WTC11 (cell line): ENCODE results near the gene ZNF438. TPM values are rescaled to one million over a fixed set of nuclear protein-coding genes. Genes with fewer than 3 reads are reported as not detected.

ENCODE experiments used
- ATAC-seq: fragments of 200-7000 bp; cut with Tn5 transposase; 2 replicates; pipeline ENCODE4 v1.10.0; 2021; ENCODE audit warnings: mild to moderate bottlenecking, moderate library complexity
- CTCF ChIA-PET: fragments of 300-600 bp; sonication (Branson Sonifier 250); formaldehyde crosslinking; loops from one replicate; lab custom pipeline; 2021; ENCODE audit warnings: antibody characterized with exemption; lab: Charles Lee
- POLR2A ChIA-PET: fragments of 350-600 bp; sonication (Branson Sonifier 250); formaldehyde crosslinking; loops from one replicate; lab custom pipeline; 2021; ENCODE audit warnings: antibody characterized with exemption; lab: Charles Lee
- DNase-seq: peaks from one replicate; pipeline ENCODE4 v3.0.0; 2021; ENCODE audit warnings: low spot score
- H3K27ac Mint-ChIP-seq: 2 replicates; pipeline ENCODE4 v1.8.0; 2021; ENCODE audit warnings: mixed read lengths
- H3K27me3 Mint-ChIP-seq: 2 replicates; pipeline ENCODE4 v1.8.0; 2021; ENCODE audit warnings: low read depth, mild to moderate bottlenecking, moderate library complexity, mixed read lengths
- H3K36me3 Mint-ChIP-seq: 2 replicates; pipeline ENCODE4 v1.8.0; 2021; ENCODE audit warnings: mixed read lengths
- H3K4me1 Mint-ChIP-seq: 2 replicates; pipeline ENCODE4 v1.8.0; 2022; ENCODE audit warnings: mixed read lengths
- H3K4me3 Mint-ChIP-seq: 2 replicates; pipeline ENCODE4 v1.8.0; 2021; ENCODE audit warnings: mild to moderate bottlenecking, moderate library complexity, mixed read lengths
- H3K9me3 Mint-ChIP-seq: 2 replicates; pipeline ENCODE4 v1.8.0; 2021; ENCODE audit warnings: mixed read lengths
- ATF1 ChIP-seq: sonication (generic); formaldehyde crosslinking; IDR thresholded peaks from 2 replicates; pipeline ENCODE4 v1.8.1; 2023; ENCODE audit warnings: mild to moderate bottlenecking, moderate library complexity, missing genetic modification reagents
- CBFB ChIP-seq: sonication (generic); formaldehyde crosslinking; IDR thresholded peaks from 2 replicates; pipeline ENCODE4 v1.8.1; 2022; ENCODE audit warnings: mild to moderate bottlenecking, low read depth, missing genetic modification reagents
- EMX1 ChIP-seq: fragments of 250-450 bp; sonication (Bioruptor Pico); IDR thresholded peaks from 2 replicates; pipeline ENCODE4 v1.8.0; 2021; ENCODE audit warnings: mild to moderate bottlenecking
- FOXP1 ChIP-seq: sonication (generic); formaldehyde crosslinking; IDR thresholded peaks from 2 replicates; pipeline ENCODE4 v1.8.0; 2022; ENCODE audit warnings: missing genetic modification reagents, mild to moderate bottlenecking, moderate library complexity, borderline replicate concordance
- GRHL2 ChIP-seq: fragments of 250-450 bp; sonication (Bioruptor Pico); IDR thresholded peaks from 2 replicates; pipeline ENCODE4 v1.8.0; 2022; ENCODE audit warnings: mild to moderate bottlenecking, moderate library complexity; ENCODE audit not compliant: insufficient replicate concordance, severe bottlenecking
- GTF2I ChIP-seq: fragments of 250-450 bp; sonication (Bioruptor Pico); conservative IDR thresholded peaks from 2 replicates; pipeline ENCODE4 v1.4.0; 2021; ENCODE audit warnings: mild to moderate bottlenecking
- KAT7 ChIP-seq: sonication (generic); formaldehyde crosslinking; IDR thresholded peaks from 2 replicates; pipeline ENCODE4 v1.8.1; 2023; ENCODE audit warnings: missing genetic modification reagents, mild to moderate bottlenecking, borderline replicate concordance
- MXD4 ChIP-seq: fragments of 250-450 bp; sonication (Bioruptor Pico); IDR thresholded peaks from 2 replicates; pipeline ENCODE4 v1.8.0; 2021; ENCODE audit warnings: mild to moderate bottlenecking, moderate library complexity, borderline replicate concordance
- NFATC4 ChIP-seq: fragments of 250-450 bp; sonication (Bioruptor Pico); IDR thresholded peaks from 2 replicates; pipeline ENCODE4 v1.9.0; 2021; ENCODE audit warnings: mild to moderate bottlenecking
- NR2C2 ChIP-seq: sonication (generic); formaldehyde crosslinking; IDR thresholded peaks from 2 replicates; pipeline ENCODE4 v1.8.0; 2022; ENCODE audit warnings: mild to moderate bottlenecking, missing genetic modification reagents
- RORB ChIP-seq: fragments of 250-450 bp; sonication (Bioruptor Pico); IDR thresholded peaks from 2 replicates; pipeline ENCODE4 v1.9.0; 2021; ENCODE audit warnings: mild to moderate bottlenecking
- total RNA-seq: library from RNA; stranded (reverse); gene quantifications from 3 replicates; pipeline ENCODE4 v1.2.3, GENCODE V29; 2021
- TF ChIP-seq, protein P1 (sequence below): sonication (generic); formaldehyde crosslinking; conservative IDR thresholded peaks from 2 replicates; pipeline ENCODE4 v1.8.1; 2023; ENCODE audit warnings: mild to moderate bottlenecking, low read depth, missing genetic modification reagents, moderate library complexity
- TF ChIP-seq, protein P2 (sequence below): sonication (generic); formaldehyde crosslinking; IDR thresholded peaks from 2 replicates; pipeline ENCODE4 v1.8.1; 2023; ENCODE audit warnings: mild to moderate bottlenecking, missing genetic modification reagents, moderate library complexity
- TF ChIP-seq, protein P3 (sequence below): fragments of 250-450 bp; sonication (Bioruptor Pico); IDR thresholded peaks from 2 replicates; pipeline ENCODE4 v2.1.2; 2022; ENCODE audit warnings: mild to moderate bottlenecking, moderate library complexity
- TF ChIP-seq, protein P4 (sequence below): sonication (generic); formaldehyde crosslinking; conservative IDR thresholded peaks from 2 replicates; pipeline ENCODE4 v1.8.1; 2022; ENCODE audit warnings: mild to moderate bottlenecking, missing genetic modification reagents
- TF ChIP-seq, protein P5 (sequence below): fragments of 250-450 bp; sonication (Bioruptor Pico); IDR thresholded peaks from 2 replicates; pipeline ENCODE4 v1.9.0; 2021; ENCODE audit warnings: mild to moderate bottlenecking, borderline replicate concordance

Gene ZNF438
- total RNA-seq, 1 experiment from 2014 or later = 1.9 TPM

DNA sequence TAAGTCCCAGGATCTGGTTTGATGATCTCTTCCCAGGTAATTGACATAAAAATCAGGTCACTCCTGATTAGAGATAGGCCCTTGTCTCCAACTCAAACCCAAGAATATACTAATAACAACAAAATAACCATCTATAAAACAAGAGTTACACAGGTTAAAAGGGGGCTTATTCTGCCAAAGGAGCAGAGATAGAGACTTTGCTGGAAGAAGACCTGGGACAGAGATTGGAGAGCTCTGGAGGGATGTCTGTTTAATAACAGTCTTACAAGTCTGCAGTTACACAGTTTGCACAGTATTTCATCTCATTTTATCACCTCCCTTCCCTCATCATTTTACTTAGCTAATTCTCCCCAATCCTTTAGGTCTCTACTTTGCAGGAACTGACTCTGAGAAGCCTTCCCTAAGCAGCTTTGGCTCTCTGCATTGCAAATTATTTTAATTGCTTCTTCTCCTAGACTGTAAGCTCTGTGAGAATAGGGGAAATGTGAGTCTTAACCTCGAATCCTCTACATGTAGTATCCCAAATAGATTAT lies 3.7 kb upstream of the ZNF438 start (continued):
- TF ChIP-seq, protein P1, sequence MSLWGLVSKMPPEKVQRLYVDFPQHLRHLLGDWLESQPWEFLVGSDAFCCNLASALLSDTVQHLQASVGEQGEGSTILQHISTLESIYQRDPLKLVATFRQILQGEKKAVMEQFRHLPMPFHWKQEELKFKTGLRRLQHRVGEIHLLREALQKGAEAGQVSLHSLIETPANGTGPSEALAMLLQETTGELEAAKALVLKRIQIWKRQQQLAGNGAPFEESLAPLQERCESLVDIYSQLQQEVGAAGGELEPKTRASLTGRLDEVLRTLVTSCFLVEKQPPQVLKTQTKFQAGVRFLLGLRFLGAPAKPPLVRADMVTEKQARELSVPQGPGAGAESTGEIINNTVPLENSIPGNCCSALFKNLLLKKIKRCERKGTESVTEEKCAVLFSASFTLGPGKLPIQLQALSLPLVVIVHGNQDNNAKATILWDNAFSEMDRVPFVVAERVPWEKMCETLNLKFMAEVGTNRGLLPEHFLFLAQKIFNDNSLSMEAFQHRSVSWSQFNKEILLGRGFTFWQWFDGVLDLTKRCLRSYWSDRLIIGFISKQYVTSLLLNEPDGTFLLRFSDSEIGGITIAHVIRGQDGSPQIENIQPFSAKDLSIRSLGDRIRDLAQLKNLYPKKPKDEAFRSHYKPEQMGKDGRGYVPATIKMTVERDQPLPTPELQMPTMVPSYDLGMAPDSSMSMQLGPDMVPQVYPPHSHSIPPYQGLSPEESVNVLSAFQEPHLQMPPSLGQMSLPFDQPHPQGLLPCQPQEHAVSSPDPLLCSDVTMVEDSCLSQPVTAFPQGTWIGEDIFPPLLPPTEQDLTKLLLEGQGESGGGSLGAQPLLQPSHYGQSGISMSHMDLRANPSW (CRISPR knock-in tag) = no peak
- TF ChIP-seq, protein P2, sequence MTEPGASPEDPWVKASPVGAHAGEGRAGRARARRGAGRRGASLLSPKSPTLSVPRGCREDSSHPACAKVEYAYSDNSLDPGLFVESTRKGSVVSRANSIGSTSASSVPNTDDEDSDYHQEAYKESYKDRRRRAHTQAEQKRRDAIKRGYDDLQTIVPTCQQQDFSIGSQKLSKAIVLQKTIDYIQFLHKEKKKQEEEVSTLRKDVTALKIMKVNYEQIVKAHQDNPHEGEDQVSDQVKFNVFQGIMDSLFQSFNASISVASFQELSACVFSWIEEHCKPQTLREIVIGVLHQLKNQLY (CRISPR knock-in tag) = no peak
- no peak for TF ChIP-seq NR2C2 (CRISPR knock-in tag)
- no peak for TF ChIP-seq CBFB (CRISPR knock-in tag)
- TF ChIP-seq, protein P3, sequence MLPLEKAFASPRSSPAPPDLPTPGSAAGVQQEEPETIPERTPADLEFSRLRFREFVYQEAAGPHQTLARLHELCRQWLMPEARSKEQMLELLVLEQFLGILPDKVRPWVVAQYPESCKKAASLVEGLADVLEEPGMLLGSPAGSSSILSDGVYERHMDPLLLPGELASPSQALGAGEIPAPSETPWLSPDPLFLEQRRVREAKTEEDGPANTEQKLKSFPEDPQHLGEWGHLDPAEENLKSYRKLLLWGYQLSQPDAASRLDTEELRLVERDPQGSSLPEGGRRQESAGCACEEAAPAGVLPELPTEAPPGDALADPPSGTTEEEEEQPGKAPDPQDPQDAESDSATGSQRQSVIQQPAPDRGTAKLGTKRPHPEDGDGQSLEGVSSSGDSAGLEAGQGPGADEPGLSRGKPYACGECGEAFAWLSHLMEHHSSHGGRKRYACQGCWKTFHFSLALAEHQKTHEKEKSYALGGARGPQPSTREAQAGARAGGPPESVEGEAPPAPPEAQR = no peak
- TF ChIP-seq, protein P4, sequence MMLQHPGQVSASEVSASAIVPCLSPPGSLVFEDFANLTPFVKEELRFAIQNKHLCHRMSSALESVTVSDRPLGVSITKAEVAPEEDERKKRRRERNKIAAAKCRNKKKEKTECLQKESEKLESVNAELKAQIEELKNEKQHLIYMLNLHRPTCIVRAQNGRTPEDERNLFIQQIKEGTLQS (CRISPR knock-in tag) = no peak
- no peak for TF ChIP-seq KAT7 (CRISPR knock-in tag)

DNA sequence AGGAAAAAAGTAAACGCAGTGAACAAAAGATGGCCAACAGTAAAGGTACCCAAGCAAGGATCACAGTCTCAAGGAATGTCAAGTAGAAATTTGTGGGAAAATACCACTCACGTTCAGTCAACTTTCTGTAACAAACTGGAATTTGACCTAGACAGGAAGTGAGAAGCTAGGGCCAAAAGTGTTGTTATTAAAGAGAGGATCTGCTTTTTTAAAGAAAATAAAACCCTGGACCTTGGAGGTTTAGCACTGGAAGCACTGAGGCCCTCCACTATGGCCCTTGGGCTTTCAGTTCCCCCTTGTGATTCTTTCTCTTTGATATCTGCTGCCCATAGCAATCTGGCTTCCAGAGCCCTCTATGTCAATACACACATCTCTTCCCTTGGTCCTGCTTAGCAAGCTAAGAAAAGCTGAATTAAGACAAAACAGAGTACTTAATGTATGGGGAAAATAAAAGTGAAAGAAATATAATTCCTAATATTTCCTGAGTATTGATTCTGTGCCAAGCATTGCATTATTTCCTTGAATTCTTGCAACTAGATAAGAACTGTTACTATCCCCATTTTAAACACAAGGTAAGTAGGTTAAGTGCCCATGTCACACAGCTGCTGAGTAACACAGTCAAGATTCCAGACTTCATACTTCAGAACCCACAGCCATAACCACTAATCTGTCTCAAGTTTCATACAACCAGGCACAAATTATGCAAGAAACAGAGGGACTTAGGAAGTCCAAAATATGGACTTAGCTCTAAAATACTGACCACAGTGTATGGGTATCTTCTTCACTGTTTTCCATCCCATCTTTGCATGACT lies 2.6 kb upstream of the ZNF438 start:
- POLR2A ChIA-PET = no interaction called here
- no peak overlapping the region for H3K4me3 Mint-ChIP-seq
- H3K27me3 Mint-ChIP-seq = peaks cover 38% of the 10 kb centered on the region
- ATAC-seq = no peak
- no peak overlapping the region for H3K27ac Mint-ChIP-seq
- peaks cover 55% of the 10 kb centered on the region for H3K4me1 Mint-ChIP-seq
- H3K36me3 Mint-ChIP-seq = no peaks in the 10 kb centered on the region
- 0 out of 2 replicates have a peak, but pooled peaks cover 5% of the 10 kb centered on the region for H3K9me3 Mint-ChIP-seq
- no peak for TF ChIP-seq FOXP1
- TF ChIP-seq ATF1 (CRISPR knock-in tag) = no peak
- TF ChIP-seq EMX1 (CRISPR knock-in tag) = no peak
- no peak for TF ChIP-seq GTF2I (CRISPR knock-in tag)
- TF ChIP-seq, protein P1 (CRISPR knock-in tag) = no peak
- no peak for TF ChIP-seq NFATC4
- TF ChIP-seq MXD4 (CRISPR knock-in tag) = no peak
- no peak for TF ChIP-seq GRHL2
- no peak for TF ChIP-seq RORB
- TF ChIP-seq, protein P5, sequence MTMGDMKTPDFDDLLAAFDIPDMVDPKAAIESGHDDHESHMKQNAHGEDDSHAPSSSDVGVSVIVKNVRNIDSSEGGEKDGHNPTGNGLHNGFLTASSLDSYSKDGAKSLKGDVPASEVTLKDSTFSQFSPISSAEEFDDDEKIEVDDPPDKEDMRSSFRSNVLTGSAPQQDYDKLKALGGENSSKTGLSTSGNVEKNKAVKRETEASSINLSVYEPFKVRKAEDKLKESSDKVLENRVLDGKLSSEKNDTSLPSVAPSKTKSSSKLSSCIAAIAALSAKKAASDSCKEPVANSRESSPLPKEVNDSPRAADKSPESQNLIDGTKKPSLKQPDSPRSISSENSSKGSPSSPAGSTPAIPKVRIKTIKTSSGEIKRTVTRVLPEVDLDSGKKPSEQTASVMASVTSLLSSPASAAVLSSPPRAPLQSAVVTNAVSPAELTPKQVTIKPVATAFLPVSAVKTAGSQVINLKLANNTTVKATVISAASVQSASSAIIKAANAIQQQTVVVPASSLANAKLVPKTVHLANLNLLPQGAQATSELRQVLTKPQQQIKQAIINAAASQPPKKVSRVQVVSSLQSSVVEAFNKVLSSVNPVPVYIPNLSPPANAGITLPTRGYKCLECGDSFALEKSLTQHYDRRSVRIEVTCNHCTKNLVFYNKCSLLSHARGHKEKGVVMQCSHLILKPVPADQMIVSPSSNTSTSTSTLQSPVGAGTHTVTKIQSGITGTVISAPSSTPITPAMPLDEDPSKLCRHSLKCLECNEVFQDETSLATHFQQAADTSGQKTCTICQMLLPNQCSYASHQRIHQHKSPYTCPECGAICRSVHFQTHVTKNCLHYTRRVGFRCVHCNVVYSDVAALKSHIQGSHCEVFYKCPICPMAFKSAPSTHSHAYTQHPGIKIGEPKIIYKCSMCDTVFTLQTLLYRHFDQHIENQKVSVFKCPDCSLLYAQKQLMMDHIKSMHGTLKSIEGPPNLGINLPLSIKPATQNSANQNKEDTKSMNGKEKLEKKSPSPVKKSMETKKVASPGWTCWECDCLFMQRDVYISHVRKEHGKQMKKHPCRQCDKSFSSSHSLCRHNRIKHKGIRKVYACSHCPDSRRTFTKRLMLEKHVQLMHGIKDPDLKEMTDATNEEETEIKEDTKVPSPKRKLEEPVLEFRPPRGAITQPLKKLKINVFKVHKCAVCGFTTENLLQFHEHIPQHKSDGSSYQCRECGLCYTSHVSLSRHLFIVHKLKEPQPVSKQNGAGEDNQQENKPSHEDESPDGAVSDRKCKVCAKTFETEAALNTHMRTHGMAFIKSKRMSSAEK = no peak
- TF ChIP-seq, all 79 proteins: peak for 0
- CTCF ChIA-PET = no interaction called here
- no peak for DNase-seq
